ENCODE data around the gene RIPPLY1. TPM values are rescaled to one million over a fixed set of nuclear protein-coding genes. Genes with fewer than 3 reads are reported as not detected.
"Not testable (repeated sequence)": the region's sequence is repeated elsewhere in the genome, so short reads cannot be mapped to it uniquely, and the experiment has no call there.

Gene RIPPLY1
- total RNA-seq, 6 donors from 2014 or later, result not detected

DNA sequence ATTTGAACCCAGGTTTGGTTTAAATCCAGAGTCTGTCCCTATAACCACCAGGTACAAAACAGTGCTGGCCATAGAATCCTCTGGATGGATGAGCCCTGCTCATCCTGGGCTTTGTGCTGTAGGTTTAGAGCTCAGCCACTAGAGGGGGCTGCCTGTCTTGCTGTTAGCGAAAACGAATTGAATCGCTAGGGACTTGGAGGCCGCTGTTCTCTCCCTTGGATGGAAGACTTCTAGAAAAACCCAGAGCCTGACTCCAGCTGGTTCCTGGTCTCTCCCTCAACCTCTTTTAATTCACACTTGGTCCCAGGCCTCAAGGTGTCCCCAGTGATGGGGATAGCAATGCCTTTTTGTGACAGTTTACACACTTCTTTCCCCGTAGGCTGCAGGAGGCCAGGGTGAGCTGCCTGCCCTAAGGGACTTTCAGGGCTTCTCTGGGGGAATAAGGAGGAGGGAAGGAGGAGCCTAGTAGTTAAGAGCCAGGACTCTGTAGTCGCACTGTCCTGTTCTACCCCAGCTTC lies 8.7 kb downstream of the RIPPLY1 start:
- peak in 1 of 2 donors; percentile 61 for DNase-seq
- peak; percentile 69 to 85 for ATAC-seq (ENCODE audit: low FRiP score in 2 of 2)
- TF ChIP-seq POLR2A (IDR thresholded peaks at IDR 0.05) (no peak), POLR2AphosphoS5 (IDR thresholded peaks at IDR 0.05) (no peak), EP300 (IDR thresholded peaks at IDR 0.05) (no peak)
- TF ChIP-seq, protein P1, sequence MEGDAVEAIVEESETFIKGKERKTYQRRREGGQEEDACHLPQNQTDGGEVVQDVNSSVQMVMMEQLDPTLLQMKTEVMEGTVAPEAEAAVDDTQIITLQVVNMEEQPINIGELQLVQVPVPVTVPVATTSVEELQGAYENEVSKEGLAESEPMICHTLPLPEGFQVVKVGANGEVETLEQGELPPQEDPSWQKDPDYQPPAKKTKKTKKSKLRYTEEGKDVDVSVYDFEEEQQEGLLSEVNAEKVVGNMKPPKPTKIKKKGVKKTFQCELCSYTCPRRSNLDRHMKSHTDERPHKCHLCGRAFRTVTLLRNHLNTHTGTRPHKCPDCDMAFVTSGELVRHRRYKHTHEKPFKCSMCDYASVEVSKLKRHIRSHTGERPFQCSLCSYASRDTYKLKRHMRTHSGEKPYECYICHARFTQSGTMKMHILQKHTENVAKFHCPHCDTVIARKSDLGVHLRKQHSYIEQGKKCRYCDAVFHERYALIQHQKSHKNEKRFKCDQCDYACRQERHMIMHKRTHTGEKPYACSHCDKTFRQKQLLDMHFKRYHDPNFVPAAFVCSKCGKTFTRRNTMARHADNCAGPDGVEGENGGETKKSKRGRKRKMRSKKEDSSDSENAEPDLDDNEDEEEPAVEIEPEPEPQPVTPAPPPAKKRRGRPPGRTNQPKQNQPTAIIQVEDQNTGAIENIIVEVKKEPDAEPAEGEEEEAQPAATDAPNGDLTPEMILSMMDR (IDR thresholded peaks at IDR 0.05), result peak; percentile 53 to 70 (median 58)
- Histone ChIP-seq H3K4me3 (no peak overlapping the region), H3K27ac (no peak overlapping the region), H3K9me3 (no peaks in the 10 kb centered on the region), H3K27me3 (no peaks in the 10 kb centered on the region), H3K4me1 (no peaks in the 10 kb centered on the region), H3K36me3 (no peaks in the 10 kb centered on the region)
- 19 to 55% methylated on average over 1 to 6 of the region's 6 CpGs for WGBS, 2 donors

GRCh38 chrX:106891762-106892460 lies 11.2 kb downstream of the RIPPLY1 start:
- Histone ChIP-seq H3K27ac (no peak overlapping the region), H3K9me3 (no peaks in the 10 kb centered on the region), H3K4me3 (no peak overlapping the region), H3K4me1 (no peaks in the 10 kb centered on the region), H3K27me3 (no peaks in the 10 kb centered on the region), H3K36me3 (no peaks in the 10 kb centered on the region)
- ATAC-seq (ENCODE audit: low FRiP score in 2 of 2) (no peak), DNase-seq (no peak)
- WGBS, 2 donors, result 49 to 70% methylated on average over 7 of the region's 7 CpGs
- TF ChIP-seq POLR2A (IDR thresholded peaks at IDR 0.05), result no peak
- no peak for TF ChIP-seq POLR2AphosphoS5 (IDR thresholded peaks at IDR 0.05)
- no peak for TF ChIP-seq EP300 (IDR thresholded peaks at IDR 0.05)

DNA sequence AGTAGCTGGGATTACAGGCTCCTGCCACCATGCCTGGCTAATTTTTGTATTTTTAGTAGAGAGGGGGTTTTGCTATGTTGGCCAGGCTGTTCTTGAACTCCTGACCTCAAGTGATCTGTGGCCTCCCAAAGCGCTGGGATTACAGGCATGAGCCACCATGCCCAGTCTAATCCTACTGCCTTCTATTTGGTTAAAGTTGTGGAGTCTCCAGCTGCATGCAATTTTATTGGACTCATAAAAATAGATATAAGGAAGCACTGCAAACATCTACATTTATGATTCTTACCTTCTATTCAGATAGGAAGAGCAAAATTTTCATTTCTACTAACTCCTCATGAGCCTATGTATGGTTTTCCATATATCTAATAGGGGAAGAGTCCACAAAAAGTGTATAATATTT lies 13.7 kb downstream of the RIPPLY1 start:
- WGBS, 2 donors, result 82% methylated on average over 1 of the region's 1 CpG; no CpG with 5 or more reads in 1 of the 2 donors
- TF ChIP-seq EP300 (IDR thresholded peaks at IDR 0.05) (no peak), POLR2A (IDR thresholded peaks at IDR 0.05) (no peak), POLR2AphosphoS5 (IDR thresholded peaks at IDR 0.05) (no peak)
- TF ChIP-seq, protein P1 (IDR thresholded peaks at IDR 0.05), result no peak
- H3K4me3 ChIP-seq, result no peak overlapping the region
- DNase-seq (no peak), ATAC-seq (ENCODE audit: low FRiP score in 2 of 2) (no peak)
- H3K9me3 ChIP-seq, result no peaks in the 10 kb centered on the region
- no peaks in the 10 kb centered on the region for H3K27me3 ChIP-seq
- no peaks in the 10 kb centered on the region for H3K4me1 ChIP-seq
- H3K36me3 ChIP-seq, result no peaks in the 10 kb centered on the region
- H3K27ac ChIP-seq, result no peak overlapping the region

DNA sequence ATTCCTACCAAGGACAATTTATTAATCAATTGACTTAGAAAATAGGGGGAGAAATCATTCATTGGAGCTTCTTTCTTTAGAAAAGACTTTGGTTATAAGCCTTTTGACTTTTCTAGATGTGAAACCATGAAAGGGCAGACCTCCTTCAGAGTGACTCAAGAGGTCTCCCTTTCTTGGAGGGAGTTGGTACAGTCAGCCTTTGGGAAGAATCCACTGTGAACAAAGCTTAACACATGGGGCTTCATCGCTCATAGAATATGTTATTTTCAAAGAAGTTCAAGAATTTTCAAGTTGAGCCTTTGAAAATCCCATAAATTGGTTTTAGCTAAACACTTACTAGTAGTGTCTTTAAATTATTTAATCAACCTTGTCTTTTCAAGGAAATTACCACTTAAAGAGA lies 28.0 kb downstream of the RIPPLY1 start:
- Histone ChIP-seq H3K27ac (no peak overlapping the region), H3K9me3 (no peaks in the 10 kb centered on the region), H3K36me3 (no peaks in the 10 kb centered on the region), H3K4me3 (no peak overlapping the region), H3K4me1 (no peaks in the 10 kb centered on the region), H3K27me3 (no peaks in the 10 kb centered on the region)
- WGBS, 2 donors, result 82 to 89% methylated on average over 1 of the region's 1 CpG
- ATAC-seq (ENCODE audit: low FRiP score in 2 of 2), result no peak
- DNase-seq, result no peak
- no peak for TF ChIP-seq EP300 (IDR thresholded peaks at IDR 0.05)
- no peak for TF ChIP-seq POLR2AphosphoS5 (IDR thresholded peaks at IDR 0.05)
- no peak for TF ChIP-seq POLR2A (IDR thresholded peaks at IDR 0.05)
- TF ChIP-seq, protein P1 (IDR thresholded peaks at IDR 0.05), result no peak

DNA sequence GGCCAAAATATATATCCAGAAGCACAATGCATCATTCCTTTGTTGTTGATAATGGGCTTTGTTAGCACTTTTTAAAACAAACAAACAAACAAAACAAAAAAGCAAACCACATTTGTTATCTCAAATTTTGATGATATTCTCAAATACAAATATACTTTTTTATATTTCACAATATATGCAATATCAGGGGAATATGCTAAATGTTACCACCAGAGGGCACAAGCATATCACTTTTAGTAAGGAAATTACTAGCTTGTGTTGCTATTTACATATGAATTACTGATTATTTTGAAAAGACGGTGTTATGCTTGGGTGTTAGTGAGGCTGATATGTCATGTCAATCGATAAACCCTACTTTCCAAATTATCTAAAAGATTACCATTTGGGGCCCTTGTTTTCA lies 29.1 kb downstream of the RIPPLY1 start:
- no peaks in the 10 kb centered on the region for H3K9me3 ChIP-seq
- WGBS, 2 donors, result 52 to 58% methylated on average over 2 of the region's 2 CpGs
- ATAC-seq (ENCODE audit: low FRiP score in 2 of 2) (no peak), DNase-seq (no peak)
- H3K4me1 ChIP-seq, result no peaks in the 10 kb centered on the region
- H3K36me3 ChIP-seq, result no peaks in the 10 kb centered on the region
- H3K4me3 ChIP-seq, result no peak overlapping the region
- TF ChIP-seq, protein P1 (IDR thresholded peaks at IDR 0.05), result peak; percentile 37 to 65 (median 46)
- TF ChIP-seq EP300 (IDR thresholded peaks at IDR 0.05), result no peak
- no peak overlapping the region for H3K27ac ChIP-seq
- no peaks in the 10 kb centered on the region for H3K27me3 ChIP-seq

DNA sequence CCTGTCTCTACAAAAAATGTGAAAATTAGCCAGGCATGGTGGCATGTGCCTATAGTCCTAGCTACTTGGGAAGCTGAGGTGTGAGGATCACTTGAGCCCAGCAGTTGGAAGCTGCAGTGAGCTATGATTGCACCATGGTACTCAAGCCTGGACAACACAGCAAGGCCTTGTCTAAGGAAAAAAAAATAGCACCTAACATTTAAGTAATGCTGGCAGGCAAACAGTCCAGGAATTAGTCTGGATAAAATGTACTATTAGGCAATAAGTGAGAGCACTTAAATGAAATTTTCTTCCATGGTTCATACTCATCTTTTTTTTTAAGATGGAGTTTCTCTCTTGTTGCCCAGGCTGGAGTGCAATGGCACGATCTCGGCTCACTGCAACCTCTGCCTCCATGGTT lies 30.3 kb downstream of the RIPPLY1 start:
- WGBS, 2 donors, result 78 to 100% methylated on average over 2 of the region's 2 CpGs

More for the DNA sequence above, 30.3 kb downstream of the RIPPLY1 start:
- ATAC-seq (ENCODE audit: low FRiP score in 2 of 2); H3K9me3 ChIP-seq; H3K36me3 ChIP-seq; H3K27me3 ChIP-seq; H3K4me1 ChIP-seq; H3K4me3 ChIP-seq; H3K27ac ChIP-seq; DNase-seq: not testable (repeated sequence)

Measured in upper lobe of left lung (tissue), 6 donors.